Endothelial cell of umbilical vein (primary cell): ENCODE data around the gene COL26A1. TPM values are rescaled to one million over a fixed set of nuclear protein-coding genes. Genes with fewer than 3 reads are reported as not detected.

Experiments used
- BruUV-seq: library from RNA; stranded (reverse); fragments of 400-500 nt; replicated peaks from 2 replicates; lab custom pipeline; 2021; lab: Mats Ljungman, UMichigan
- CTCF ChIA-PET: fragments of 300-600, 350-600 bp; sonication (Branson Sonifier 250); formaldehyde crosslinking; loops from one replicate; lab custom pipeline; 2021; ENCODE audit warnings: antibody characterized with exemption, inconsistent platforms; lab: Charles Lee
- POLR2A ChIA-PET: fragments of 300-600, 350-600 bp; sonication (Branson Sonifier 250); formaldehyde crosslinking; loops from one replicate; lab custom pipeline; 2021; ENCODE audit warnings: antibody characterized with exemption, inconsistent platforms; lab: Charles Lee
- DNase-seq: peaks from one replicate; pipeline ENCODE4 v3.0.0-alpha.2; 2011; ENCODE audit warnings: low read depth, low spot score
- FAIRE-seq: peaks from 2 replicates; lab custom pipeline; 2011; peaks lifted over from hg19 to GRCh38; lab: Jason Lieb, UNC
- H2AFZ ChIP-seq: 2 replicates; pipeline ENCODE4 v1.6.0; 2012; ENCODE audit warnings: low read depth, low read length, control low read depth, inconsistent platforms
- H3K27ac ChIP-seq: 2 replicates; pipeline ENCODE4 v1.5.1; 2011; ENCODE audit warnings: low read depth, mild to moderate bottlenecking, control low read depth, low read length, moderate library complexity; ENCODE audit not compliant: insufficient read depth
- H3K27me3 ChIP-seq, 2 experiments: 2 replicates each; pipeline versions ENCODE4 v1.6.0 to v1.6.1; 2011; ENCODE audit warnings: low read length in 2 of 2, mixed read lengths in 1 of 2; ENCODE audit not compliant: control insufficient read depth in 2 of 2, insufficient read depth in 2 of 2
- H3K36me3 ChIP-seq, 2 experiments: 2 replicates in 1 of 2; 3 replicates in 1 of 2; pipeline ENCODE4 v1.5.1; 2011; ENCODE audit warnings: low read length in 2 of 2, mild to moderate bottlenecking in 1 of 2, moderate library complexity in 1 of 2; ENCODE audit not compliant: control insufficient read depth in 2 of 2, insufficient read depth in 2 of 2; ENCODE audit errors: extremely low read depth in 1 of 2
- H3K4me1 ChIP-seq: 3 replicates; pipeline ENCODE4 v1.5.1; 2011; ENCODE audit warnings: mild to moderate bottlenecking, low read length; ENCODE audit not compliant: control insufficient read depth, insufficient read depth; ENCODE audit errors: extremely low read depth
- H3K4me2 ChIP-seq: 2 replicates; pipeline ENCODE4 v1.6.1; 2011; ENCODE audit warnings: low read length, control low read depth, mixed read lengths; ENCODE audit not compliant: insufficient read depth
- H3K4me3 ChIP-seq, 3 experiments: fragments of 200-600 bp in 1 of 3; sonication (generic), shearing (Covaris generic) in 1 of 3; replicated peaks in 1 of 3; 2 replicates each; pipeline ENCODE4 v1.5.1; 2011 to 2016; ENCODE audit warnings: control low read depth in 3 of 3, low read length in 3 of 3, mild to moderate bottlenecking in 2 of 3, inconsistent platforms in 1 of 3, low read depth in 1 of 3, moderate library complexity in 1 of 3; ENCODE audit not compliant: insufficient read depth in 1 of 3
- H3K79me2 ChIP-seq: 2 replicates; pipeline ENCODE4 v1.6.0; 2012; ENCODE audit warnings: low read length, inconsistent platforms; ENCODE audit not compliant: control insufficient read depth, insufficient read depth
- H3K9ac ChIP-seq: replicated peaks from 2 replicates; pipeline ENCODE3; 2011; ENCODE audit warnings: low read length, control low read depth; ENCODE audit not compliant: insufficient read depth; ENCODE audit errors: extremely low read depth
- H3K9me1 ChIP-seq: replicated peaks from 3 replicates; pipeline ENCODE4 v1.6.0; 2011; ENCODE audit warnings: mild to moderate bottlenecking, low read length; ENCODE audit not compliant: control insufficient read depth, insufficient read depth; ENCODE audit errors: extremely low read depth
- H3K9me3 ChIP-seq: replicated peaks from 2 replicates; pipeline ENCODE4 v1.5.1; 2012; ENCODE audit warnings: low read length, inconsistent platforms; ENCODE audit not compliant: control insufficient read depth, insufficient read depth
- H4K20me1 ChIP-seq: replicated peaks from 2 replicates; pipeline ENCODE3; 2011; ENCODE audit warnings: mild to moderate bottlenecking, low read length; ENCODE audit not compliant: control insufficient read depth, insufficient read depth; ENCODE audit errors: extremely low read depth
- EZH2 ChIP-seq: IDR thresholded peaks from 2 replicates; pipeline ENCODE4 v1.6.1; 2012; ENCODE audit warnings: borderline replicate concordance, low read depth, mild to moderate bottlenecking, moderate library complexity, low read length, inconsistent platforms; ENCODE audit not compliant: severe bottlenecking
- FOS ChIP-seq: IDR thresholded peaks from 2 replicates; pipeline ENCODE4 v1.6.1; 2011; ENCODE audit warnings: mild to moderate bottlenecking, low read length, moderate library complexity, borderline replicate concordance; ENCODE audit not compliant: insufficient read depth
- GATA2 ChIP-seq: IDR thresholded peaks from 2 replicates; pipeline ENCODE4 v1.7.0; 2011; ENCODE audit warnings: low read depth, mild to moderate bottlenecking, moderate library complexity, mixed read lengths, low read length; ENCODE audit not compliant: insufficient read length, insufficient read depth
- JUN ChIP-seq: IDR thresholded peaks from 2 replicates; pipeline ENCODE4 v1.6.1; 2011; ENCODE audit warnings: borderline replicate concordance, low read depth; ENCODE audit not compliant: insufficient read length, insufficient read depth
- MYC ChIP-seq: IDR thresholded peaks from one replicate; pipeline ENCODE4 v1.6.1; 2011; ENCODE audit warnings: mild to moderate bottlenecking, low read depth, low read length
- POLR2A ChIP-seq: IDR thresholded peaks from 2 replicates; pipeline ENCODE4 v1.6.1; 2012; ENCODE audit warnings: low read depth, mild to moderate bottlenecking, control low read depth, low read length
- POLR2AphosphoS5 ChIP-seq: IDR thresholded peaks from 2 replicates; pipeline ENCODE4 v1.6.1; 2012; ENCODE audit warnings: low read depth, mild to moderate bottlenecking, control low read depth, low read length, moderate library complexity; ENCODE audit not compliant: insufficient read depth
- dilution Hi-C: fragments of 300-500 bp; cut with MboI; formaldehyde crosslinking; loops from one replicate; pipeline ENCODE4 v1.15.0; 2019; ENCODE audit warnings: low sequenced_read_pairs; ENCODE audit not compliant: extremely low pct_ligation_motif_present
- intact Hi-C: fragments of 100-400 bp; cut with micrococcal nuclease; formaldehyde crosslinking; loops from one replicate; pipeline ENCODE4 v1.10.0; 2022
- polyA plus RNA-seq, 4 experiments: library from polyadenylated mRNA; depleted of rRNA in 3 of 4; stranded (reverse) in 3 of 4; unstranded in 1 of 4; fragments of >200 nt; gene quantifications; 2 replicates each; pipeline versions ENCODE4 v1.2.1 to v1.2.3, GENCODE V29; 2011 to 2012; ENCODE audit warnings: missing spikeins in 1 of 4
- total RNA-seq: library from RNA; stranded (reverse); gene quantifications from 2 replicates; pipeline ENCODE4 v1.2.3, GENCODE V29; 2021
- TF ChIP-seq, protein P1 (sequence below), 2 donors: IDR thresholded peaks; 1 replicate in 1 of 2; 2 replicates in 1 of 2; pipeline ENCODE4 v1.5.1; 2011; ENCODE audit warnings: low read length in 2 of 2, mild to moderate bottlenecking in 2 of 2, moderate library complexity in 2 of 2, control low read depth in 1 of 2, inconsistent platforms in 1 of 2, low read depth in 1 of 2; ENCODE audit not compliant: insufficient read depth in 1 of 2; ENCODE audit errors: extremely low read depth in 1 of 2
- TF ChIP-seq, protein P2 (sequence below): IDR thresholded peaks from 2 replicates; pipeline ENCODE4 v1.6.1; 2011; ENCODE audit not compliant: insufficient read depth, insufficient read length

Gene COL26A1
- total and polyA plus RNA-seq, 2 donors (not counting 3 experiments of a cell fraction or from before 2014, with no cell fraction given): not detected

DNA sequence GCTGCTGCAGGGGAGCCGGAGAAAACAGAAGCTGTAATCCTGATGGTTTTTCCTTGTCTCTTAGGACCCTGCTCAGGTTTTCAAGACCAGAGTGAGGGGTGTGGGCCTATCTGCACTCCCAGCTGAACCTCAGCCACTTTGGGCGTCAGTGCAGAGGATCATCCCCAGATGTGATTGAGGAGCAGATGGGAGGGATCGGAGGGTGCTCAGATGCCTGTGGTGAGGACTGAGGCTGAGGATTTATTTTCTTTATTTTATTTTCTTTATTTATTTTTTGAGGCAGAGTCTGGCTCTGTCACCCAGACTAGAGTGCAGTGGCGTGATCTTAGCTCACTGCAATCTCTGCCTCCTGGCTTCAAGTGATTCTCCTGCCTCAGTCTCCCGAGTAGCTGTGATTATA, 13.9 kb downstream of the COL26A1 start:
- FAIRE-seq: no peak

More for the DNA sequence above, 13.9 kb downstream of the COL26A1 start:
- H2AFZ ChIP-seq: no peak overlapping the region
- DNase-seq: no peak
- no peaks in the 10 kb centered on the region for H3K4me1 ChIP-seq
- H3K4me2 ChIP-seq: no peak overlapping the region
- no peaks in the 10 kb centered on the region for H3K9me1 ChIP-seq
- H3K9me3 ChIP-seq: no peaks in the 10 kb centered on the region
- intact Hi-C loops (no loop called here), dilution Hi-C loops (no loop called here)
- H3K9ac ChIP-seq: no peak overlapping the region
- no peak overlapping the region for H3K27ac ChIP-seq
- no peak for TF ChIP-seq JUN
- TF ChIP-seq GATA2: no peak
- TF ChIP-seq EZH2: no peak
- no peak for TF ChIP-seq FOS
- TF ChIP-seq MYC: no peak
- TF ChIP-seq, protein P1, sequence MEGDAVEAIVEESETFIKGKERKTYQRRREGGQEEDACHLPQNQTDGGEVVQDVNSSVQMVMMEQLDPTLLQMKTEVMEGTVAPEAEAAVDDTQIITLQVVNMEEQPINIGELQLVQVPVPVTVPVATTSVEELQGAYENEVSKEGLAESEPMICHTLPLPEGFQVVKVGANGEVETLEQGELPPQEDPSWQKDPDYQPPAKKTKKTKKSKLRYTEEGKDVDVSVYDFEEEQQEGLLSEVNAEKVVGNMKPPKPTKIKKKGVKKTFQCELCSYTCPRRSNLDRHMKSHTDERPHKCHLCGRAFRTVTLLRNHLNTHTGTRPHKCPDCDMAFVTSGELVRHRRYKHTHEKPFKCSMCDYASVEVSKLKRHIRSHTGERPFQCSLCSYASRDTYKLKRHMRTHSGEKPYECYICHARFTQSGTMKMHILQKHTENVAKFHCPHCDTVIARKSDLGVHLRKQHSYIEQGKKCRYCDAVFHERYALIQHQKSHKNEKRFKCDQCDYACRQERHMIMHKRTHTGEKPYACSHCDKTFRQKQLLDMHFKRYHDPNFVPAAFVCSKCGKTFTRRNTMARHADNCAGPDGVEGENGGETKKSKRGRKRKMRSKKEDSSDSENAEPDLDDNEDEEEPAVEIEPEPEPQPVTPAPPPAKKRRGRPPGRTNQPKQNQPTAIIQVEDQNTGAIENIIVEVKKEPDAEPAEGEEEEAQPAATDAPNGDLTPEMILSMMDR (IDR thresholded peaks at IDR 0.05; ENCODE audit: extremely low read depth in 1 of 2, insufficient read depth in 1 of 2, low read depth in 1 of 2, low read length in 2 of 2): no peak
- TF ChIP-seq, protein P2, sequence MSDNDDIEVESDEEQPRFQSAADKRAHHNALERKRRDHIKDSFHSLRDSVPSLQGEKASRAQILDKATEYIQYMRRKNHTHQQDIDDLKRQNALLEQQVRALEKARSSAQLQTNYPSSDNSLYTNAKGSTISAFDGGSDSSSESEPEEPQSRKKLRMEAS: no peak
- TF ChIP-seq POLR2A: no peak
- no peak for TF ChIP-seq POLR2AphosphoS5
- H4K20me1 ChIP-seq: no peaks in the 10 kb centered on the region
- no TSS peak for BruUV-seq
- ChIA-PET POLR2A (no interaction called here), CTCF (interaction anchor here (1.2 to 1.6 kb wide), 3 partner anchors 12 to 14 kb away, joined by 4 read pairs; partner anchors contain the start of gene COL26A1)
- no peaks in the 10 kb centered on the region for H3K79me2 ChIP-seq
- H3K36me3 ChIP-seq: no peaks in the 10 kb centered on the region
- H3K4me3 ChIP-seq: no peak overlapping the region
- H3K27me3 ChIP-seq: peaks cover 13 to 17% of the 10 kb centered on the region in 2 experiments
